HCT116 (cell line): ENCODE results near the gene NELL1. TPM values are rescaled to one million over a fixed set of nuclear protein-coding genes. Genes with fewer than 3 reads are reported as not detected.

Experiments used
- ATAC-seq: fragments of 200-7000 bp; cut with Tn5 transposase; 2 replicates; pipeline ENCODE4 v1.9.1; 2020; ENCODE audit warnings: mild to moderate bottlenecking, moderate library complexity
- BruUV-seq: library from RNA; stranded (reverse); fragments of 400-500 nt; replicated peaks from 2 replicates; lab custom pipeline; 2021; lab: Mats Ljungman, UMichigan
- CTCF ChIA-PET: fragments of 300-600 bp; sonication (Branson Sonifier 250); formaldehyde crosslinking; loops from one replicate; lab custom pipeline; 2021; ENCODE audit warnings: antibody characterized with exemption; lab: Charles Lee
- POLR2A ChIA-PET: fragments of 300-600, 350-600 bp; sonication (Branson Sonifier 250); formaldehyde crosslinking; loops from one replicate; lab custom pipeline; 2021; ENCODE audit warnings: antibody characterized with exemption; lab: Charles Lee
- RAD21 ChIA-PET, 2 experiments: fragments of 300-600 bp; sonication (Branson Sonifier 250); formaldehyde crosslinking; loops; one replicate each; lab custom pipeline; 2023; ENCODE audit warnings: low total read pairs in 2 of 2; ENCODE audit not compliant: uncharacterized antibody in 2 of 2, unreplicated experiment in 2 of 2, low non-redundant PET in 1 of 2; lab: Charles Lee
- DNase-seq: peaks from one replicate; pipeline ENCODE4 v3.0.0-alpha.2; 2010; ENCODE audit warnings: low read depth, low spot score
- H2AFZ ChIP-seq: fragments of 200-600 bp; shearing (Covaris generic), sonication (generic); 2 replicates; pipeline ENCODE4 v1.6.1; 2017; ENCODE audit warnings: low read depth, mixed run types, mixed read lengths, antibody characterized with exemption, low read length; ENCODE audit not compliant: poor library complexity, severe bottlenecking
- H3K27ac ChIP-seq: 2 replicates; pipeline ENCODE4 v1.5.1; 2012; ENCODE audit warnings: low read depth, low read length
- H3K27me3 ChIP-seq: fragments of 200-600 bp; sonication (generic); 2 replicates; pipeline ENCODE4 v1.6.1; 2016; ENCODE audit warnings: mixed run types, low read length, mixed read lengths; ENCODE audit not compliant: insufficient read depth
- H3K36me3 ChIP-seq, 2 experiments: fragments of 200-500 bp in 1 of 2; fragments of 200-600 bp in 1 of 2; sonication (Bioruptor generic) in 1 of 2; sonication (generic) in 1 of 2; 2 replicates each; pipeline versions ENCODE4 v1.5.1 to v1.6.1; 2014 to 2016; ENCODE audit warnings: low read length in 2 of 2, inconsistent platforms in 1 of 2, mixed read lengths in 1 of 2, mixed run types in 1 of 2; ENCODE audit not compliant: insufficient read depth in 2 of 2, control insufficient read depth in 1 of 2
- H3K4me1 ChIP-seq, 2 experiments: fragments of 200-600 bp in 1 of 2; sonication (generic) in 1 of 2; 2 replicates each; pipeline versions ENCODE4 v1.5.1 to v1.6.1; 2012 to 2017; ENCODE audit warnings: low read length in 2 of 2, inconsistent platforms in 1 of 2, mild to moderate bottlenecking in 1 of 2, mixed read lengths in 1 of 2, mixed run types in 1 of 2, moderate library complexity in 1 of 2; ENCODE audit not compliant: insufficient read depth in 2 of 2, control insufficient read depth in 1 of 2
- H3K4me2 ChIP-seq: fragments of 200-600 bp; sonication (generic); 2 replicates; pipeline ENCODE4 v1.6.1; 2017; ENCODE audit warnings: mixed run types, low read length, mixed read lengths
- H3K4me3 ChIP-seq, 2 experiments: fragments of 200-600 bp in 1 of 2; sonication (generic) in 1 of 2; replicated peaks in 1 of 2; 2 replicates each; pipeline ENCODE4 v1.5.1; 2011 to 2016; ENCODE audit warnings: low read length in 2 of 2, control low read depth in 1 of 2, low read depth in 1 of 2, mild to moderate bottlenecking in 1 of 2, mixed read lengths in 1 of 2, mixed run types in 1 of 2
- H3K79me2 ChIP-seq: fragments of 200-600 bp; sonication (generic); 2 replicates; pipeline ENCODE4 v1.6.1; 2017; ENCODE audit warnings: mild to moderate bottlenecking, mixed run types, low read length, moderate library complexity, mixed read lengths; ENCODE audit not compliant: insufficient read depth
- H3K9ac ChIP-seq: fragments of 200-600 bp; sonication (generic); 2 replicates; pipeline ENCODE4 v1.6.1; 2016; ENCODE audit warnings: low read length, mixed read lengths
- H3K9me2 ChIP-seq: fragments of 200-600 bp; sonication (generic), shearing (Covaris generic); 2 replicates; pipeline ENCODE4 v1.6.1; 2017; ENCODE audit warnings: mixed run types, mild to moderate bottlenecking, moderate library complexity; ENCODE audit not compliant: insufficient read depth
- H3K9me3 ChIP-seq, 2 experiments: fragments of 200-500 bp in 1 of 2; fragments of 200-600 bp in 1 of 2; sonication (Bioruptor generic) in 1 of 2; sonication (generic) in 1 of 2; 2 replicates each; pipeline ENCODE4 v1.6.1; 2014 to 2017; ENCODE audit warnings: low read length in 2 of 2, mixed read lengths in 2 of 2, inconsistent platforms in 1 of 2, low read depth in 1 of 2, mild to moderate bottlenecking in 1 of 2, mixed run types in 1 of 2, moderate library complexity in 1 of 2; ENCODE audit not compliant: control insufficient read depth in 1 of 2, insufficient read depth in 1 of 2
- H4K20me1 ChIP-seq: fragments of 200-600 bp; sonication (generic), shearing (Covaris generic); 2 replicates; pipeline ENCODE4 v1.6.1; 2017; ENCODE audit warnings: mixed run types, mild to moderate bottlenecking, moderate library complexity; ENCODE audit not compliant: insufficient read depth
- CEBPB ChIP-seq: IDR thresholded peaks from 2 replicates; pipeline ENCODE4 v1.6.1; 2012; ENCODE audit warnings: low read depth
- EGR1 ChIP-seq: IDR thresholded peaks from 2 replicates; pipeline ENCODE4 v1.6.1; 2012; ENCODE audit warnings: low read depth
- ELF1 ChIP-seq: IDR thresholded peaks from 2 replicates; pipeline ENCODE4 v1.6.1; 2012; ENCODE audit warnings: low read depth, borderline replicate concordance
- EZH2 ChIP-seq: fragments of 200-600 bp; sonication (generic); IDR thresholded peaks from 2 replicates; pipeline ENCODE4 v1.6.1; 2017; ENCODE audit warnings: antibody characterized with exemption, mixed run types
- EZH2phosphoT487 ChIP-seq: fragments of 200-600 bp; IDR thresholded peaks from 2 replicates; pipeline ENCODE4 v1.6.1; 2018; ENCODE audit warnings: antibody characterized with exemption, borderline replicate concordance
- FOSL1 ChIP-seq: IDR thresholded peaks from 2 replicates; pipeline ENCODE4 v1.6.1; 2012; ENCODE audit warnings: low read depth
- JUND ChIP-seq: IDR thresholded peaks from 2 replicates; pipeline ENCODE4 v1.6.1; 2012
- POLR2A ChIP-seq: IDR thresholded peaks from 2 replicates; pipeline ENCODE4 v1.7.0; 2011; ENCODE audit warnings: borderline replicate concordance; ENCODE audit not compliant: insufficient read depth, insufficient read length; ENCODE audit errors: extremely low read depth
- POLR2AphosphoS5 ChIP-seq: IDR thresholded peaks from 2 replicates; pipeline ENCODE4 v1.6.1; 2011; ENCODE audit warnings: mild to moderate bottlenecking, low read depth, low read length, moderate library complexity
- RAD21 ChIP-seq: IDR thresholded peaks from 2 replicates; pipeline ENCODE4 v1.6.1; 2012; ENCODE audit warnings: low read depth, mild to moderate bottlenecking
- SIN3A ChIP-seq: IDR thresholded peaks from 2 replicates; pipeline ENCODE4 v1.6.1; 2012; ENCODE audit warnings: low read depth
- TCF7L2 ChIP-seq: IDR thresholded peaks from 2 replicates; pipeline ENCODE4 v1.7.0; 2011; ENCODE audit warnings: borderline replicate concordance, inconsistent platforms; ENCODE audit not compliant: insufficient read depth, insufficient read length; ENCODE audit errors: extremely low read depth
- intact Hi-C: fragments of 100-400 bp; cut with micrococcal nuclease; formaldehyde crosslinking; loops from 2 replicates; pipeline ENCODE4 v1.10.0; 2022
- total RNA-seq: library from RNA; stranded (reverse); gene quantifications from one replicate; pipeline ENCODE4 v1.2.1, GENCODE V29; 2021; ENCODE audit not compliant: unreplicated experiment
- TF ChIP-seq, protein P1 (sequence below): IDR thresholded peaks from 2 replicates; pipeline ENCODE4 v1.6.1; 2011; ENCODE audit warnings: mild to moderate bottlenecking, low read length, moderate library complexity; ENCODE audit not compliant: insufficient replicate concordance; ENCODE audit errors: extremely low read depth

NELL1 gene
- total RNA-seq, 1 experiment from 2014 or later = not detected

DNA sequence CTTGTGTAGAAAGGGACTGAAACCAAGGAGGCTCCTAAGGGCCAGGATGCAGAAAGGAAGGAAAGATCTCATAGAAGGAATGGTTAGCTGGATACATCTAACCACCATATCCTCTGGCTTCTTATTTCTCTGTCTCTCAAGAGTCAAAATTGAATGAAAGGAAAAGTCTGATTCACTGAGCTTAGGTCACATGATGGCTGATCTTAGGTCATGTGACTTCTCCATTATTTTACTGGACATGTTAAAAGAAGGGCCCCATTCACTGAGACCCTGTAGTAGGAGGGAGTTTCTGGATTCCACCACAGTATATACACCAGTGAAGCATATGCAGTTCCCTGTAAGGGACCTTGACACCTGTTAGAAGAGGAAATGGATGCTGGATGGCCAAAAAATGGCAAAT is 516.6 kb downstream of the NELL1 start:
- Histone ChIP-seq H3K9me3 (peaks cover 16% of the 10 kb centered on the region in 2 experiments; a peak in 2 of 4 replicates), H3K9ac (no peak overlapping the region), H3K27me3 (no peaks in the 10 kb centered on the region), H3K9me2 (no peaks in the 10 kb centered on the region), H3K79me2 (no peaks in the 10 kb centered on the region), H3K4me3 (no peak overlapping the region), H3K27ac (no peak overlapping the region), H2AFZ (no peak overlapping the region), H3K36me3 (no peaks in the 10 kb centered on the region), H3K4me2 (no peak overlapping the region), H3K4me1 (no peaks in the 10 kb centered on the region), H4K20me1 (no peaks in the 10 kb centered on the region)
- no peak for ATAC-seq
- TF ChIP-seq FOSL1 (no peak), ELF1 (no peak), EZH2phosphoT487 (no peak), EZH2 (no peak), CEBPB (no peak), TCF7L2 (no peak), SIN3A (no peak), POLR2AphosphoS5 (no peak), POLR2A (no peak), JUND (no peak), RAD21 (no peak), EGR1 (no peak)
- TF ChIP-seq, protein P1, sequence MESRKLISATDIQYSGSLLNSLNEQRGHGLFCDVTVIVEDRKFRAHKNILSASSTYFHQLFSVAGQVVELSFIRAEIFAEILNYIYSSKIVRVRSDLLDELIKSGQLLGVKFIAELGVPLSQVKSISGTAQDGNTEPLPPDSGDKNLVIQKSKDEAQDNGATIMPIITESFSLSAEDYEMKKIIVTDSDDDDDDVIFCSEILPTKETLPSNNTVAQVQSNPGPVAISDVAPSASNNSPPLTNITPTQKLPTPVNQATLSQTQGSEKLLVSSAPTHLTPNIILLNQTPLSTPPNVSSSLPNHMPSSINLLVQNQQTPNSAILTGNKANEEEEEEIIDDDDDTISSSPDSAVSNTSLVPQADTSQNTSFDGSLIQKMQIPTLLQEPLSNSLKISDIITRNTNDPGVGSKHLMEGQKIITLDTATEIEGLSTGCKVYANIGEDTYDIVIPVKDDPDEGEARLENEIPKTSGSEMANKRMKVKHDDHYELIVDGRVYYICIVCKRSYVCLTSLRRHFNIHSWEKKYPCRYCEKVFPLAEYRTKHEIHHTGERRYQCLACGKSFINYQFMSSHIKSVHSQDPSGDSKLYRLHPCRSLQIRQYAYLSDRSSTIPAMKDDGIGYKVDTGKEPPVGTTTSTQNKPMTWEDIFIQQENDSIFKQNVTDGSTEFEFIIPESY = no peak
- no TSS peak for BruUV-seq
- POLR2A ChIA-PET = no interaction called here
- CTCF ChIA-PET = no interaction called here
- RAD21 ChIA-PET = no interaction called here
- DNase-seq = no peak
- intact Hi-C loops = no loop called here
